Liver (tissue), 9 donors: ENCODE results near the gene GABRA5. TPM values are rescaled to one million over a fixed set of nuclear protein-coding genes. Genes with fewer than 3 reads are reported as not detected.

Experiments used
- DNase-seq: peaks from one replicate; pipeline ENCODE4 v3.0.0-alpha.2; 2017; ENCODE audit warnings: low spot score
- H3K27ac ChIP-seq, 2 donors: one replicate each; pipeline ENCODE4 v1.7.0; 2013; ENCODE audit warnings: inconsistent platforms in 2 of 2, low read length in 2 of 2, control low read depth in 1 of 2, low read depth in 1 of 2, mild to moderate bottlenecking in 1 of 2
- H3K27me3 ChIP-seq, 4 donors: one replicate each; pipeline versions ENCODE4 v1.6.1 to v1.7.0; 2013; ENCODE audit warnings: low read length in 3 of 4, inconsistent platforms in 1 of 4, mild to moderate bottlenecking in 1 of 4, moderate library complexity in 1 of 4; ENCODE audit not compliant: control insufficient read depth in 4 of 4, insufficient read depth in 4 of 4
- H3K36me3 ChIP-seq, 4 donors: one replicate each; pipeline versions ENCODE4 v1.6.1 to v1.7.0; 2013; ENCODE audit warnings: low read length in 3 of 4, mild to moderate bottlenecking in 3 of 4, low read depth in 1 of 4, moderate library complexity in 1 of 4; ENCODE audit not compliant: control insufficient read depth in 4 of 4, insufficient read depth in 3 of 4
- H3K4me1 ChIP-seq, 4 donors: one replicate each; pipeline versions ENCODE4 v1.6.1 to v1.7.0; 2013; ENCODE audit warnings: low read length in 3 of 4, mild to moderate bottlenecking in 3 of 4, moderate library complexity in 1 of 4; ENCODE audit not compliant: control insufficient read depth in 4 of 4, insufficient read depth in 4 of 4
- H3K4me3 ChIP-seq, 3 donors: one replicate each; pipeline versions ENCODE4 v1.6.1 to v1.7.0; 2013; ENCODE audit warnings: low read length in 3 of 3, control low read depth in 1 of 3, low read depth in 1 of 3, mild to moderate bottlenecking in 1 of 3
- H3K9ac ChIP-seq, 2 donors: one replicate each; pipeline ENCODE4 v1.7.0; 2013; ENCODE audit warnings: low read length in 2 of 2, mild to moderate bottlenecking in 2 of 2, moderate library complexity in 2 of 2, control low read depth in 1 of 2, low read depth in 1 of 2
- H3K9me3 ChIP-seq, 4 donors: one replicate each; pipeline versions ENCODE4 v1.6.1 to v1.7.0; 2013; ENCODE audit warnings: low read length in 3 of 4; ENCODE audit not compliant: control insufficient read depth in 4 of 4
- EGR1 ChIP-seq, 2 donors: IDR thresholded peaks; 2 replicates each; pipeline ENCODE4 v1.6.1; 2016 to 2018; ENCODE audit warnings: antibody characterized with exemption in 2 of 2, low read depth in 2 of 2
- FOXA1 ChIP-seq: IDR thresholded peaks from 2 replicates; pipeline ENCODE4 v1.6.1; 2016; ENCODE audit warnings: antibody characterized with exemption
- HNF4G ChIP-seq: IDR thresholded peaks from 2 replicates; pipeline ENCODE4 v1.6.1; 2016; ENCODE audit warnings: antibody characterized with exemption
- NR2F2 ChIP-seq: IDR thresholded peaks from 2 replicates; pipeline ENCODE4 v1.6.1; 2016; ENCODE audit warnings: antibody characterized with exemption
- TAF1 ChIP-seq: conservative IDR thresholded peaks from 2 replicates; pipeline ENCODE4 v1.6.1; 2016; ENCODE audit warnings: antibody characterized with exemption, mild to moderate bottlenecking
- YY1 ChIP-seq: IDR thresholded peaks from 2 replicates; pipeline ENCODE4 v1.6.1; 2016; ENCODE audit warnings: antibody characterized with exemption, mild to moderate bottlenecking
- polyA plus RNA-seq, 2 donors: library from polyadenylated mRNA; stranded (reverse) in 1 of 2; unstranded in 1 of 2; fragments of 200-250 nt in 1 of 2; fragments of >200 nt in 1 of 2; fragmentation: Nextera tagmentation in 1 of 2; extraction: Ambion mirVana in 1 of 2; gene quantifications; one replicate each; pipeline versions ENCODE4 v1.2.1 to v1.2.3, GENCODE V29; 2013 to 2015
- total RNA-seq, 2 donors: library from RNA; depleted of rRNA; stranded (reverse); fragments of >200 nt; gene quantifications; one replicate each; pipeline ENCODE4 v1.2.3, GENCODE V29; 2014
- TF ChIP-seq, protein P1 (sequence below): IDR thresholded peaks from 2 replicates; pipeline ENCODE4 v1.6.1; 2016; ENCODE audit warnings: antibody characterized with exemption, mild to moderate bottlenecking
- TF ChIP-seq, protein P2 (sequence below): fragments of 150-350 bp; IDR thresholded peaks from 2 replicates; pipeline ENCODE4 v1.5.1; 2017; ENCODE audit warnings: improper control_type of control experiment, low read depth, low read length; ENCODE audit not compliant: missing input control
- TF ChIP-seq, protein P3 (sequence below): IDR thresholded peaks from 2 replicates; pipeline ENCODE4 v1.6.1; 2016; ENCODE audit warnings: antibody characterized with exemption
- TF ChIP-seq, protein P4 (sequence below): IDR thresholded peaks from 2 replicates; pipeline ENCODE4 v1.6.1; 2016; ENCODE audit warnings: antibody characterized with exemption
- donor health status: healthy.
- donor health status: healthy.
- donor health status: healthy.
- donor health status: healthy.
- donor health status: healthy.

The GABRA5 gene
- total and polyA plus RNA-seq, 4 donors = not detected

DNA sequence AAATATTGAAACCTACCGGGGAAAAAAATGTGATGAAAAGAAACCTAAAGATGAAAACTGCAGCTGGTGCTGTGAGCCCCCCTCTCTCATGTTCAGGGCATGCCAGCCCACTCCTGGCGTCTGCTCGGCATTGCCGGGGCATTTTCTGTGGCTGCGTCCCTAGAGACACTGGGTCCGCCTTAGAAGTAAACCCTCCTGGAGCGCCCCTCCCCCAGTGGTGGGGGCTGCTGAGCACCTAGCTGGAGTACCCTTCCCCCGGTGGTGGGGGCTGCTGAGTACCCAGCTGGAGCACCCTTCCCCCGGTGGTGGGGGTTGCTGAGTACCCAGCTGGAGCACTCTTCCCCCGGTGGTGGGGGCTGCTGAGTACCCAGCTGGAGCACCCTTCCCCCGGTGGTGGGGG, 24.5 kb upstream of the GABRA5 start (continued):
- TF ChIP-seq, protein P1, sequence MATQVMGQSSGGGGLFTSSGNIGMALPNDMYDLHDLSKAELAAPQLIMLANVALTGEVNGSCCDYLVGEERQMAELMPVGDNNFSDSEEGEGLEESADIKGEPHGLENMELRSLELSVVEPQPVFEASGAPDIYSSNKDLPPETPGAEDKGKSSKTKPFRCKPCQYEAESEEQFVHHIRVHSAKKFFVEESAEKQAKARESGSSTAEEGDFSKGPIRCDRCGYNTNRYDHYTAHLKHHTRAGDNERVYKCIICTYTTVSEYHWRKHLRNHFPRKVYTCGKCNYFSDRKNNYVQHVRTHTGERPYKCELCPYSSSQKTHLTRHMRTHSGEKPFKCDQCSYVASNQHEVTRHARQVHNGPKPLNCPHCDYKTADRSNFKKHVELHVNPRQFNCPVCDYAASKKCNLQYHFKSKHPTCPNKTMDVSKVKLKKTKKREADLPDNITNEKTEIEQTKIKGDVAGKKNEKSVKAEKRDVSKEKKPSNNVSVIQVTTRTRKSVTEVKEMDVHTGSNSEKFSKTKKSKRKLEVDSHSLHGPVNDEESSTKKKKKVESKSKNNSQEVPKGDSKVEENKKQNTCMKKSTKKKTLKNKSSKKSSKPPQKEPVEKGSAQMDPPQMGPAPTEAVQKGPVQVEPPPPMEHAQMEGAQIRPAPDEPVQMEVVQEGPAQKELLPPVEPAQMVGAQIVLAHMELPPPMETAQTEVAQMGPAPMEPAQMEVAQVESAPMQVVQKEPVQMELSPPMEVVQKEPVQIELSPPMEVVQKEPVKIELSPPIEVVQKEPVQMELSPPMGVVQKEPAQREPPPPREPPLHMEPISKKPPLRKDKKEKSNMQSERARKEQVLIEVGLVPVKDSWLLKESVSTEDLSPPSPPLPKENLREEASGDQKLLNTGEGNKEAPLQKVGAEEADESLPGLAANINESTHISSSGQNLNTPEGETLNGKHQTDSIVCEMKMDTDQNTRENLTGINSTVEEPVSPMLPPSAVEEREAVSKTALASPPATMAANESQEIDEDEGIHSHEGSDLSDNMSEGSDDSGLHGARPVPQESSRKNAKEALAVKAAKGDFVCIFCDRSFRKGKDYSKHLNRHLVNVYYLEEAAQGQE = no peak
- no peak for TF ChIP-seq HNF4G

DNA sequence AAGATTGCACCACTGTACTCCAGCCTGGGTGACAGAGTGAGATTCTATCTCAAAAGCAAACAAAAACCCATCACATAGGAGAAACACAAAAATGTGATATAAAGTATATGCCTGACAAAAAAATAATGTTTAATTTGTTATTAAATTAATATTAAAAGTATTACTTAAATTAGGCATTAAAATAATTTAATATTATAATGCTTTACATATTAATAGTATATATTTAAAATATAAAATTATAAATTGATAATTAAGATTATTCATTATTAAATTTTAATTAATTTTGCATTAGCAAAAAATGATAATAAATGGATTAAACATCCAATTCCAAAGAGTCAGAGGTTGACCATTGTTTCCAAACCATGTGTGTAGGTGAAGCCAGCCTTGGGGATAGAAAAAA, 22.0 kb upstream of the GABRA5 start:
- H3K4me1 ChIP-seq = no peaks in the 10 kb centered on the region
- H3K27me3 ChIP-seq = no peaks in the 10 kb centered on the region
- no peaks in the 10 kb centered on the region for H3K36me3 ChIP-seq
- H3K9ac ChIP-seq = no peak overlapping the region
- H3K9me3 ChIP-seq = no peaks in the 10 kb centered on the region
- no peak overlapping the region for H3K27ac ChIP-seq
- TF ChIP-seq, protein P2, sequence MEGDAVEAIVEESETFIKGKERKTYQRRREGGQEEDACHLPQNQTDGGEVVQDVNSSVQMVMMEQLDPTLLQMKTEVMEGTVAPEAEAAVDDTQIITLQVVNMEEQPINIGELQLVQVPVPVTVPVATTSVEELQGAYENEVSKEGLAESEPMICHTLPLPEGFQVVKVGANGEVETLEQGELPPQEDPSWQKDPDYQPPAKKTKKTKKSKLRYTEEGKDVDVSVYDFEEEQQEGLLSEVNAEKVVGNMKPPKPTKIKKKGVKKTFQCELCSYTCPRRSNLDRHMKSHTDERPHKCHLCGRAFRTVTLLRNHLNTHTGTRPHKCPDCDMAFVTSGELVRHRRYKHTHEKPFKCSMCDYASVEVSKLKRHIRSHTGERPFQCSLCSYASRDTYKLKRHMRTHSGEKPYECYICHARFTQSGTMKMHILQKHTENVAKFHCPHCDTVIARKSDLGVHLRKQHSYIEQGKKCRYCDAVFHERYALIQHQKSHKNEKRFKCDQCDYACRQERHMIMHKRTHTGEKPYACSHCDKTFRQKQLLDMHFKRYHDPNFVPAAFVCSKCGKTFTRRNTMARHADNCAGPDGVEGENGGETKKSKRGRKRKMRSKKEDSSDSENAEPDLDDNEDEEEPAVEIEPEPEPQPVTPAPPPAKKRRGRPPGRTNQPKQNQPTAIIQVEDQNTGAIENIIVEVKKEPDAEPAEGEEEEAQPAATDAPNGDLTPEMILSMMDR = no peak
- no peak for TF ChIP-seq EGR1 (IDR thresholded peaks at IDR 0.05; ENCODE audit: low read depth in 2 of 2)
- TF ChIP-seq, protein P1 = no peak
- no peak for TF ChIP-seq TAF1
- no peak for TF ChIP-seq NR2F2
- TF ChIP-seq HNF4G = no peak
- TF ChIP-seq, protein P3, sequence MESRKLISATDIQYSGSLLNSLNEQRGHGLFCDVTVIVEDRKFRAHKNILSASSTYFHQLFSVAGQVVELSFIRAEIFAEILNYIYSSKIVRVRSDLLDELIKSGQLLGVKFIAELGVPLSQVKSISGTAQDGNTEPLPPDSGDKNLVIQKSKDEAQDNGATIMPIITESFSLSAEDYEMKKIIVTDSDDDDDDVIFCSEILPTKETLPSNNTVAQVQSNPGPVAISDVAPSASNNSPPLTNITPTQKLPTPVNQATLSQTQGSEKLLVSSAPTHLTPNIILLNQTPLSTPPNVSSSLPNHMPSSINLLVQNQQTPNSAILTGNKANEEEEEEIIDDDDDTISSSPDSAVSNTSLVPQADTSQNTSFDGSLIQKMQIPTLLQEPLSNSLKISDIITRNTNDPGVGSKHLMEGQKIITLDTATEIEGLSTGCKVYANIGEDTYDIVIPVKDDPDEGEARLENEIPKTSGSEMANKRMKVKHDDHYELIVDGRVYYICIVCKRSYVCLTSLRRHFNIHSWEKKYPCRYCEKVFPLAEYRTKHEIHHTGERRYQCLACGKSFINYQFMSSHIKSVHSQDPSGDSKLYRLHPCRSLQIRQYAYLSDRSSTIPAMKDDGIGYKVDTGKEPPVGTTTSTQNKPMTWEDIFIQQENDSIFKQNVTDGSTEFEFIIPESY = no peak
- TF ChIP-seq FOXA1 = no peak
- TF ChIP-seq, protein P4, sequence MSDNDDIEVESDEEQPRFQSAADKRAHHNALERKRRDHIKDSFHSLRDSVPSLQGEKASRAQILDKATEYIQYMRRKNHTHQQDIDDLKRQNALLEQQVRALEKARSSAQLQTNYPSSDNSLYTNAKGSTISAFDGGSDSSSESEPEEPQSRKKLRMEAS = no peak
- no peak for TF ChIP-seq YY1
- DNase-seq = no peak
- H3K4me3 ChIP-seq = no peak overlapping the region
